HepG2 (cell line): ENCODE results near the gene TMEM253. TPM values are rescaled to one million over a fixed set of nuclear protein-coding genes. Genes with fewer than 3 reads are reported as not detected.

Experiments
- DNMT3B ChIP-seq: conservative IDR thresholded peaks from 2 replicates; pipeline ENCODE4 v1.6.1; 2016; ENCODE audit warnings: missing biosample characterization, control low read depth
- E2F5 ChIP-seq: sonication (generic); formaldehyde crosslinking; conservative IDR thresholded peaks from 2 replicates; pipeline ENCODE4 v1.4.0; 2020; ENCODE audit warnings: missing genetic modification reagents
- FOXO1 ChIP-seq: sonication (generic); formaldehyde crosslinking; IDR thresholded peaks from 2 replicates; pipeline ENCODE4 v1.4.0; 2020; ENCODE audit warnings: missing genetic modification reagents
- FOXP1 ChIP-seq, 2 experiments: fragments of 450-650 bp in 1 of 2; IDR thresholded peaks; 2 replicates each; pipeline ENCODE4 v1.6.1; 2017 to 2018; ENCODE audit warnings: antibody characterized with exemption in 1 of 2
- HNF4G ChIP-seq, 2 experiments: sonication (generic) in 1 of 2; formaldehyde crosslinking in 1 of 2; IDR thresholded peaks; 2 replicates each; pipeline versions ENCODE4 v1.4.0 to v1.6.1; 2011 to 2020; ENCODE audit warnings: borderline replicate concordance in 2 of 2, low read depth in 2 of 2, mild to moderate bottlenecking in 2 of 2, low read length in 1 of 2, missing genetic modification reagents in 1 of 2, moderate library complexity in 1 of 2
- KDM4B ChIP-seq: sonication (generic); formaldehyde crosslinking; IDR thresholded peaks from 2 replicates; pipeline ENCODE4 v1.4.0; 2020; ENCODE audit warnings: missing genetic modification reagents
- MEF2D ChIP-seq: sonication (generic); formaldehyde crosslinking; IDR thresholded peaks from 2 replicates; pipeline ENCODE4 v1.5.1; 2020; ENCODE audit warnings: mild to moderate bottlenecking, missing genetic modification reagents
- NR1H2 ChIP-seq: sonication (generic); formaldehyde crosslinking; IDR thresholded peaks from 2 replicates; pipeline ENCODE4 v1.8.1; 2022; ENCODE audit warnings: low read depth, missing genetic modification reagents, borderline replicate concordance
- NR2F2 ChIP-seq: IDR thresholded peaks from 2 replicates; pipeline ENCODE4 v1.6.1; 2012; ENCODE audit warnings: low read depth, inconsistent platforms, borderline replicate concordance
- NR2F6 ChIP-seq, 2 experiments: IDR thresholded peaks; 2 replicates each; pipeline ENCODE4 v1.6.1; 2016; ENCODE audit warnings: antibody characterized with exemption in 1 of 2, mild to moderate bottlenecking in 1 of 2
- RBAK ChIP-seq: sonication (generic); formaldehyde crosslinking; IDR thresholded peaks from 2 replicates; pipeline ENCODE4 v1.5.1; 2020; ENCODE audit warnings: mild to moderate bottlenecking, missing genetic modification reagents
- RERE ChIP-seq: IDR thresholded peaks from 2 replicates; pipeline ENCODE4 v1.6.1; 2016; ENCODE audit warnings: low read depth, missing genetic modification reagents, missing compliant biosample characterization
- SALL2 ChIP-seq: sonication (generic); formaldehyde crosslinking; IDR thresholded peaks from 2 replicates; pipeline ENCODE4 v1.8.1; 2023; ENCODE audit warnings: mild to moderate bottlenecking, missing genetic modification reagents, inconsistent platforms
- ZNF280D ChIP-seq: sonication (generic); formaldehyde crosslinking; IDR thresholded peaks from 2 replicates; pipeline ENCODE4 v1.5.1; 2020; ENCODE audit warnings: mild to moderate bottlenecking, missing genetic modification reagents
- ZNF343 ChIP-seq: sonication (generic); formaldehyde crosslinking; IDR thresholded peaks from 2 replicates; pipeline ENCODE4 v1.4.0; 2020; ENCODE audit warnings: mild to moderate bottlenecking, missing genetic modification reagents
- ZNF441 ChIP-seq: sonication (generic); formaldehyde crosslinking; IDR thresholded peaks from 2 replicates; pipeline ENCODE4 v1.7.0; 2021; ENCODE audit warnings: missing genetic modification reagents, borderline replicate concordance
- ZNF468 ChIP-seq: sonication (generic); formaldehyde crosslinking; IDR thresholded peaks from 2 replicates; pipeline ENCODE4 v1.8.0; 2022; ENCODE audit warnings: mild to moderate bottlenecking, moderate library complexity, missing genetic modification reagents
- ZNF761 ChIP-seq: sonication (generic); formaldehyde crosslinking; conservative IDR thresholded peaks from 2 replicates; pipeline ENCODE4 v1.4.0; 2020; ENCODE audit warnings: mild to moderate bottlenecking, missing genetic modification reagents
- ZNF772 ChIP-seq: sonication (generic); formaldehyde crosslinking; IDR thresholded peaks from 2 replicates; pipeline ENCODE4 v1.5.0; 2020; ENCODE audit warnings: mild to moderate bottlenecking, missing genetic modification reagents
- ZNF816 ChIP-seq: sonication (generic); formaldehyde crosslinking; IDR thresholded peaks from 2 replicates; pipeline ENCODE4 v1.8.0; 2022; ENCODE audit warnings: missing genetic modification reagents, mild to moderate bottlenecking, borderline replicate concordance
- polyA plus RNA-seq, 8 experiments: library from polyadenylated mRNA; depleted of rRNA in 3 of 8; stranded (reverse) in 7 of 8; unstranded in 1 of 8; fragments of >200 nt; fragmentation: Illumina TruSeq in 4 of 8; extraction: Trizol in 4 of 8; gene quantifications; 2 replicates each; pipeline versions ENCODE4 v1.2.1 to v1.2.3, GENCODE V29; 2011 to 2016; ENCODE audit warnings: low read depth in 4 of 8, missing spikeins in 1 of 8, mixed read lengths in 1 of 8; ENCODE audit not compliant: insufficient read depth in 1 of 8
- total RNA-seq, 5 experiments: library from RNA; depleted of rRNA; stranded (reverse); fragments of >200 nt; fragmentation: Illumina TruSeq; extraction: Trizol; gene quantifications; 2 replicates each; pipeline ENCODE4 v1.2.3, GENCODE V29; 2016; ENCODE audit warnings: low read depth in 1 of 5

TMEM253 gene
- total and polyA plus RNA-seq, 2 of the 13 experiments (the other 11 are each of a cell fraction or from before 2014, with no cell fraction given): 0.29 to 0.45 TPM

GRCh38 chr14:21054123-21054767, 46.6 kb upstream of the TMEM253 start (continued):
- no peak for TF ChIP-seq ZNF468 (CRISPR knock-in tag)
- peak; percentile 87 for TF ChIP-seq ZNF441 (CRISPR knock-in tag)
- TF ChIP-seq KDM4B (CRISPR knock-in tag): peak; percentile 78; the same call in 1 of the 2 replicates
- TF ChIP-seq E2F5 (CRISPR knock-in tag): no peak
- TF ChIP-seq ZNF772 (CRISPR knock-in tag): peak; percentile 62
- peak; percentile 71 for TF ChIP-seq NR2F6 (IDR thresholded peaks at IDR 0.05)
- TF ChIP-seq NR2F6 (CRISPR knock-in tag; IDR thresholded peaks at IDR 0.05): peak; percentile 61
- 0 out of 2 replicates have a peak, but pooled peaks have one; percentile 30 for TF ChIP-seq SALL2 (CRISPR knock-in tag)
- TF ChIP-seq FOXP1 (IDR thresholded peaks at IDR 0.05): peak; percentile 73
- peak; percentile 98 for TF ChIP-seq FOXP1 (CRISPR knock-in tag; IDR thresholded peaks at IDR 0.05)
- TF ChIP-seq ZNF761 (CRISPR knock-in tag): peak; percentile 62; the same call in 1 of the 2 replicates
- no peak for TF ChIP-seq NR1H2 (CRISPR knock-in tag)
- TF ChIP-seq RERE: peak; percentile 76
- TF ChIP-seq FOXO1: peak; percentile 98
- TF ChIP-seq NR2F2: peak; percentile 72; the same call in 1 of the 2 replicates
- peak; percentile 87; the same call in 1 of the 2 replicates for TF ChIP-seq ZNF816
- TF ChIP-seq MEF2D (CRISPR knock-in tag): peak; percentile 81
- TF ChIP-seq RBAK: 0 out of 2 replicates have a peak, but pooled peaks have one; percentile 29
- no peak for TF ChIP-seq DNMT3B (CRISPR knock-in tag)
- TF ChIP-seq HNF4G (IDR thresholded peaks at IDR 0.05; ENCODE audit: borderline replicate concordance, low read depth, low read length): peak; percentile 97
- TF ChIP-seq HNF4G (CRISPR knock-in tag; IDR thresholded peaks at IDR 0.05; ENCODE audit: borderline replicate concordance, low read depth): peak; percentile 89; the same call in 1 of the 2 replicates
- no peak for TF ChIP-seq ZNF343 (CRISPR knock-in tag)
- peak; percentile 88; the same call in 1 of the 2 replicates for TF ChIP-seq ZNF280D
